Measurements from ENCODE around the gene JADE2.
"Not testable (repeated sequence)": the region's sequence is repeated elsewhere in the genome, so short reads cannot be mapped to it uniquely, and the experiment has no call there.

Gene JADE2

DNA sequence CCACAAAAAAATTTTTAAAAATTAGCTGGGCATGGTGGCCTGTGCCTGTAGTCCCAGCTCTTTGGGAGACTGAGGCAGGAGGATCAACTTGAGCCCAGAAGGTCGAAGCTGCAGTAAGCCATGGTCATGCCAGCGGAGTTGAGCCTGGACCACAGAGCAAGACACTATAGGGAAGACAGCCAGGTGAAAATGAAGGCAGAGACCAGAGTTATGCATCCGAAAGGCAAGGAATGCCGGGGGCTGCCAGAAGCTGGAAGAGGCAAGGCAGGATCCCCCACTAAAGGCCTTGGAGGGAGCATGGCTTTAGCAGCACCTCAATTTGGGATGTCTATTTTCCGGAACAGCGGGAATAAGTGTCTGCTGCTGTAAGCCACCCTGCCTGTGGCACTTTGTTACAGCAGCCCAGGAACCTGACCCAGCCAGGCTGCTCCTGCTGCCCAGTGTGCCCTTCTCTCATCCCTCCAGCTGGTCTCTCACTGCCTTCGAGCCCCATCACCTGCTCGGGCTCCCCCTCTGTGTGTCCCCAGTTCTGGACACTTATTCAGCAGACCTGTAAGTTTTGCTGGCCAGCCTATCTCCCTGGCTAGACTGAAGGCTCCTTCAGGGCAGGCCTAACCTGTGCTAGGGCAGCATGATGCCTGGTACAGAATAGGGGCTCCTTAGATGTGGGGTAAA, 16.8 kb upstream of the JADE2 start:
- DNase-seq = no peak

DNA sequence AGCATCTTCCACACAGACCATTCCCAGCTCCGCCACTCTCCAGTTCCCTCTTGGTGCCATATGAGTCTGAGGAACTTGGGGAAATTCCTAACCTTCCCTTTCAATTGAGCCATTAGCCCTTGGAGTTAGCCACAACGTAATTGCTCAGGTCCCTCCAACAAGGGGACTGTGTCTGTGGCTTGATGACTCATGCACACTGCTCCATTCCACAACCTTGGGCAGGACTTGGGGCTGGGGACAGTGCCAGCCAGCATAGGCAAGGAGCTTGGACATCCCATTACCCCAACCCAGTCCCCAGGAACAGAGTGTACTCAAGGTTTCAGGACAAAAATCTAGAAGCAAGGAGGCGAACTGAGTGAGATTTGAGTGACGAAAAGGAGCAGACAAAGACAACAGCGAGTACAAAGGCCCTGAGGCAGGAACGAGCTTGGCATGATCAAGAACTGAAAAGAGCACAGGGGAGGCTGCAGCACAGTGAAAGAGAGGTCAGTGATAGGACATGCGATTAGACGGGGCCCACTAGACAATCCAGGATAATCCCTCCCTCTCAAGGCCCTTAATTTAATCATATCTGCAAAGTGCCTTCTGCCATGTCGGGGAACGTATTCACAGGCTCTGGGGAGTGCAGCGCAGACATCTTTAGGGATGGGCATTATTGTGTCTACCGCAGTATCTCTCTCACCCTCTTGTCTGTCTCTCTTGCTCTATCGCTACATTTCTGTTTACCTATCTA, 16.0 kb upstream of the JADE2 start:
- no peak for DNase-seq

DNA sequence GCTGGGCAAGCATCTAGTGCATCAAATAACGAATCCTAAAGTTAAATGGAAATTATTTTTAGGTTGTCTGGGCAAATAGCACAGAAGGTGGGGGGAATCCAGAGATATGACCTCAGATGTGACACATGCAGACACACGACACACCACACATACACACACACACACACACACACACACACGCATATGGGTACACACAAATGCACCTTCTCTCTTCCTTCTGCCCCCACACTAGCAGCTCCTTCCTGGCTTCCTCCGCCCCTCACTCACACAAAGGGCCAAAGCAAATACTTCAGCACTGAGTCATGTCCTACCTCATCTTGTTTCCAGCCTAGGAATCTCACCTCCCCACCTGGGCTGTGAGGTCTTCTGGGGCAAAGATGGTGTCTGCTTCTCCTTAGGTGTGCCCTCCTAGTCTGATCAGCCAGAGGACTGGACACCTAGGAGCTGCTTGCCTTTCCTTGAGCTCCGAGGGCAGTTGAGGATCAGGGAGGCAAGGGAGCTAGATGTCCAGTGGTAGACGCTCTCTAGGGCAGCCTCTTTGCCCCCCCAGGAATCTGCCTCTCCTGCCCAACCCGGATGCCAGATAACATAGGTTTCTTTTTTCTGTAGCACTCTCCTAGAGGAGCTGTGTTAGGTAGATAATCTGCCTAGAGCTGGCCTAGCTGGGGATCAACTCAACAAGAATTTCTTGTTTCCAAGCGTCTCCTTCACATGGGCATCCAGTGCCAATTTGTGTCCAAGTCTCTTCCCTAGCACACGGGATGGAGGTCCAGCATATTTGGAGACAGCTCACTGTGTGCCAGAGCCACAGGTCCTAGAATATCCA, 14.3 kb upstream of the JADE2 start:
- DNase-seq = no peak

DNA sequence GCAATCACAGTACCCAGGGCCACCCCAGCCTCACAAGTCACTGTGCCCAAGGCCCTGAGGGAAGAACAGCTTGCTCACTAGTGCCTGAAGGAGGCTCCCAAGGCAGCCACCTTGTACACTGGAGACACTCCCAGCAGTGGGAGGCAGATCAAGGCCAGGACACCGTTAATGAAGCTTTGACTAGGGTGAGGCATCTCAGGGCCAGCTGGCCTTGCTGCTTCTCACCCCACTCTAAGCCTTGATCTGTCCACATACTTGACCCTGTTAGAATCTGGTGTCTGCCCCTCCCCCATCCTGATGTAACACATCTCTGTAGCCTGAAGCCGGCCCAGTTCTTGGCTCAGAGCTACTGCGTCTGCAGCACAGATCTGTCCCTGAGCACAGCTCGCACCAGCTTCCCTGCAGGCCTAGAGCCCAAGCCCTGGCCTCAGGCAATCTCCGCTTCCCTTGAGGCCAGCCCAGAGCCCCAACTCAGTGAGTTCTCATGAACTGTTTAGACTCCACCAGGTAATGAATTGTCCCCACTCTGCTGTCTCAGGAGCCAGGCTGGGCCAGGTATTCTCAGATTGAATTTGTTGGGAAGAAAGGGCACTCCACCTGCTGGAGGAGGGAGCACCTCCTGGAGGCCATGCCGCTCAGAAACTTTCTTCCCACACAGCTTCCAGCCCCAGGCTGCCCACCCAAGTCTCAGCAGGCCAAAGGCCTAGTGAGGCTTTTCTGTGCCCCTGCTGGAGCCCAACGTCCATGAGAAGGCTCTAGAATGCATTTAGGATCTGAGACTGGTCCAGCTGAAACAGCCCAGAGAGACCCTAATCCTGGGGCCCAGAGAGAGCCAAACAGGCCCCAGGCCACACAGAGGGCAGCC, 13.4 kb upstream of the JADE2 start:
- no peak for DNase-seq

GRCh38 chr5:134512661-134512999, 12.8 kb upstream of the JADE2 start:
- DNase-seq = no peak

DNA sequence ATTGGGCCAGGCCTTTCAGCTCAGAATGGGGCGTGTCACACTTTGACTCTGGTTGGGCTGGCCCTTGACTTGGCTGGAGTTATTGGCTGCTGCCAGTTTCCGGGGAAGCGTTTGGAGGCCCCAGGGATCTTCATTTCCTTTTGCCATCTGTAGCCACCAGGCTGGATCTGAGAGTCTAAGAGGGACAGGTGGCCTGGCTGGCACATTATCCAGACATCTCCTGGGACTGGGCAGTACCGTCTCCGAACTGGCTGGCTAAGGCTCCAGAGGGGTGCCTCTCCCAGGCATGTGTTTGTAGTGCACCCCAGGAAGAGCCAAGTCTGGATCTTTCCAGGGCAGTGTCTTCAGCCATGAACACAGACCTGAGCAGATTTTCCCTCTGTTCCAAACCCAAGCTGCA, 9.7 kb upstream of the JADE2 start:
- DNase-seq = no peak

- not testable (repeated sequence) for DNase-seq
Observed at GRCh38 chr5:134516984-134517383, 8.5 kb upstream of the JADE2 start.

DNA sequence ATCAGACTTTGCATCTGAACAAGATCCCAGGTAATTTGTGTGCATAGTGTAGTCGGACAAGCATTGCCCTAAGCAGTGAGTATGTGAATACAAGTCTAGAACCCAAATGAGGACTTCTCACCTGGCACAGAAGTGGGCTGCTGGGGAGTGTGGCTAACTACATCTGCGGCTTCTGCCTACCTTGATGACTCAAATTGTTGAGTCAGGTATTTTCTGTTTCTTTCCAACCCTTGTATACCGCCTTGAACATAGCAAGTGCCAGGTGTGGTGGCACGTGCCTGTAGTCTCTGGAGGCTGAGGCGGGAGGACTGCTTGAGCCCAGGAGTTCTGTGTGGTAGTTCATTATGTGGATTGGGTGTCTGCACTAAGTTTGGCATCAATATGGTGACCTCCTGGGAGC, 7.9 kb upstream of the JADE2 start:
- no peak for DNase-seq

GRCh38 chr5:134519989-134520388, 5.5 kb upstream of the JADE2 start:
- no peak for DNase-seq

GRCh38 chr5:134521841-134522240, 3.6 kb upstream of the JADE2 start:
- DNase-seq = no peak

- no peak for DNase-seq
Observed at GRCh38 chr5:134523543-134524271, 1.8 kb upstream of the JADE2 start.

GRCh38 chr5:134524272-134524825, 1.1 kb upstream of the JADE2 start:
- peak; percentile 67 for DNase-seq

DNA sequence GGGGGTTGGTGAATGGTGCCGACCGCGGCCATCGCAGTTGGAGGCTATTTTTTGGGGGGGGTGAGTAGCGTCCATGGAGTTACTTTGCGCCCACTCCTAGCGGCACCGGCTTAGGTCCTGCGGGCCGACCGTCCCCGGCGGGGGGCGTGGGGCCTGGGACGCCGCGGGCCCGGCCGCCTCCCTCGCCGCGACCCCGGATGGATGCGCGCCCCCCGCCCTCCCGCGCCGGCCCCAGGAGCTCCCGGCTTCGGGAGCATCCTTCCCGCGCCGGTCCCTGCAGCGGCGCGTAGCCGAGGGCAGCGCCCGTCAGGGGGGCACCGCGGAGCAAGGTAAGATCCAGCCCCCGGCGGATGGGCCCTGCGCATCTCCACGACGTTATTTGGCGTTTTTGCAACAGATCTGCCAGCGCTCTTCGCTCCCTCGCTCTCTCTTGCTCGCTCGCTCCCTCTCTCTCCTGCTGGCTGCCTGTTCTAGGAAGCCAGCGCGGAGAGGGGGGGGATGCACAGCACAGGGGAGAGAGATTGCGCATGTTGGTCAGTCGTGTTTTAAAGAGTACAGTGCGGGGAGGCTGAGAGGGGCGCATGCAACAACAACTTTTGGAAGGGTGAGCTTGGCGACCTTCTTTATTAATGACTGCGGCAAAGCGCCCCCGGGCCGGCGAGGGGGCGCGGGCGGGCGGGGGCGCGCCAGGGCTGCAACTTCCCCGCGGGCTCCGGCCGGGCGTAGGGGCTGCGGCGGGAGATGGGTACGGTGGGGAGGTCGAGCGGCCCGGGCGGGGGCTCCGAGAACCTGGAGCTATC, 413 bp downstream of the JADE2 start:
- DNase-seq = peak; percentile 81

DNA sequence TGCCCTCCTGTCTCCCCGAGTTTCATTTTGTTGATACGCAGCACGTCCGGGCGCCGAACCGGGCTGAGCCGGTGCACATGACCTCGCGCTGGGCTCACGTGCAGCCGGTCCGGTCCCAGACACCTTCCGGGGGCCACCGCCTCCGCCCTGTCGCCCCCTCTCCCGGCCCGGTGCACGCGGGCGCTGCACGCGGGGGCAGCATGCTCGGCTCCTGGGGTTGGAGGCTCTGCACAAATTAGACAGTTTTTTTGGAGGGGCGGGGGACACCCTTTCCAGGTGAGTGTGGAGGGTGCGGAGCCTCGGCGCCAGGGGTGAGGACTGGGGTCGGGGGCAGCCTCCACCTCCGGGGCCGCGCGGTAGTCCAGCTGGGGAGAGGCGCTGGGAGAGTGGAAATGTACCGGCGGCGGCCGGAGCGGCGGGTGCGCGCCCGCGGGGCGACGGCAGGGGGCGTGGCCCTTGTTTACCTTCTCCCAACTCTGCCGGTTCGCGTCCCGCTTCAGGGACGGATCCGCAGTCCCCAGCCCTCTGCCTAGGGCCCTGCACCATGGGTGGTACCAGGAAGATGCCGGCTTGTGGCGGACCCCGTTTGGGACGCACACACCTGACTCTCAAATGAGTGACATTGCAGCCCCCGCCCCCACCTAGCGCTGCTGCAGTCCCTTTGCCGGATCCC, 1.1 kb downstream of the JADE2 start:
- no peak for DNase-seq

GRCh38 chr5:134527156-134527960, 1.9 kb downstream of the JADE2 start:
- peak; percentile 88 for DNase-seq

- DNase-seq = no peak
Observed at GRCh38 chr5:134527961-134528424, 2.5 kb downstream of the JADE2 start.

GRCh38 chr5:134528556-134528955, 3.1 kb downstream of the JADE2 start:
- DNase-seq = no peak

- no peak for DNase-seq
Observed at GRCh38 chr5:134529460-134529859, 4.0 kb downstream of the JADE2 start.

Data from right hindlimb (tissue), 1 donor.